T-helper 9 cell (primary cell): ENCODE data around the gene TRAPPC1.

ENCODE experiments used
- DNase-seq: peaks from one replicate; pipeline ENCODE4 v3.0.0-alpha.2; 2020

TRAPPC1 gene

DNA sequence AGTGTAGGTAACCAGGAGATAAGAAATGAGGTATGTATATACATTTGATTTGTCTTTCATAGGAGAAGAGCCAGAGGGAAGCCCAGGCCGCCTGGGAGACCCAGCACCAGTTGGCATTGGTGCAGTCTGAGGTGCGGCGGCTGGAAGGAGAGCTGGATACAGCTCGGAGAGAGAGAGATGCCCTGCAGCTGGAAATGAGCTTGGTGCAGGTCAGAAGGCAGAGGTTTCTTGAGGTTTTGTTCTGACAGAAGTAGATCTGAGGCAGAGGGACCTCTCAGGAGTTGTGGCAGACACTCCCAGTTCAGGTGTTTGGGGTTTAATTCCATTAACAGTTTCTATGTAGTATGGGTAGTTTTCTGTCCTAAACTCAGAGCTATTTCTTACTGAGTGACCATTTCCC is 8.3 kb upstream of the TRAPPC1 start:
- no peak for DNase-seq

DNA sequence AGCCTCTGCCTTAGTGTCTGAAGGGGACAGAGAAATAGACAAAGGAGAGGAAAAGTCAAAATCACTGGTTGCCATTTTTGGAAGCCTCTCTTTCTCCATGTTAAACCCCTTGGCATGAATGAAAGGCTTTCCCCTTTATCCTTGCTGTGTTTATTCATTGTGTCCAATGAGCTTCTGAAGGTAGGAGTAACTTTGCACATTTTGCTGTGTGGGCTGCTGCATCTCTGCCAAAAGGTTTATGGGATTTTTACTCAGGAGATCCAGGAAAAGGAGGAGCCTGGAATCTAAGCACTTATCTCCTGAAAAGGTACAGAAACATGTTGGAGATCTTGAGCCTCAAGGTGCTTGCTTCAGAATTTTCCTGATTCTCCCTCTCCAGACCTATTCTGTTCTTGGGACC is 4.1 kb upstream of the TRAPPC1 start:
- no peak for DNase-seq

DNA sequence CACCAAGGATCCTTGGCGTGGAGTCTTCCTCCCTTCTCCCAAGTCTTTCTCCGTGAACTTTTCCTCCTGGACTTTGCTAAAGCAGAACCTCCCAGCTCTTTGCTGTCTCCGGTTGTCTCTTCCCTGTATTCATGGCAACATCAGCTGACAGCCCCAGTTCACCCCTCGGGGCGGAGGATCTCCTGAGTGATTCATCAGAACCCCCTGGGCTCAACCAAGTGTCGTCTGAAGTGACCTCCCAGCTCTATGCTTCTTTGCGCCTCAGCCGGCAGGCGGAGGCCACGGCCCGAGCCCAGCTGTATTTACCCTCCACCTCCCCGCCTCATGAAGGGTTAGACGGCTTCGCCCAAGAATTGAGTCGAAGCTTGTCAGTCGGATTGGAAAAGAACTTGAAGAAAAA is 1.2 kb upstream of the TRAPPC1 start:
- no peak for DNase-seq

DNA sequence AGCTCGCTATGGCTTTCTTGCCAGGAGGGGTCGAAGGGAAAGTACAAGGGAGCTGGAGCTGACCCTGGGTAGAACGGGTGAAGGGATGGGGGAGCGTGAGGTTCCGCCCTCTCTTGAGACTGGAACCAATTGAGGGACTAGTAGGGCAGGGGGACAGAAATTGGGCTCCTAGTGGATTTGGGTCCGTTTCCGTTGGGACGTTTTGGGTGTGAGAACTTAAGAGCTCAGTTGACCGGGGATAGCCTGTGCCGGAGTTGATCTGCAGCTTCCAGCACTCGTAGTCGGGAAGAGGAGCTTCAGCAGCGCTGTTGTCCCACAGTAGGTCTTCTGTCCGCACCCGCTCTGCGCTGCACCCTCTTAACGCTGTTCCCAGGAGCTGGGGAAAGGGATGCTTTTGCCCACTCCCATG is 741 bp upstream of the TRAPPC1 start:
- no peak for DNase-seq

DNA sequence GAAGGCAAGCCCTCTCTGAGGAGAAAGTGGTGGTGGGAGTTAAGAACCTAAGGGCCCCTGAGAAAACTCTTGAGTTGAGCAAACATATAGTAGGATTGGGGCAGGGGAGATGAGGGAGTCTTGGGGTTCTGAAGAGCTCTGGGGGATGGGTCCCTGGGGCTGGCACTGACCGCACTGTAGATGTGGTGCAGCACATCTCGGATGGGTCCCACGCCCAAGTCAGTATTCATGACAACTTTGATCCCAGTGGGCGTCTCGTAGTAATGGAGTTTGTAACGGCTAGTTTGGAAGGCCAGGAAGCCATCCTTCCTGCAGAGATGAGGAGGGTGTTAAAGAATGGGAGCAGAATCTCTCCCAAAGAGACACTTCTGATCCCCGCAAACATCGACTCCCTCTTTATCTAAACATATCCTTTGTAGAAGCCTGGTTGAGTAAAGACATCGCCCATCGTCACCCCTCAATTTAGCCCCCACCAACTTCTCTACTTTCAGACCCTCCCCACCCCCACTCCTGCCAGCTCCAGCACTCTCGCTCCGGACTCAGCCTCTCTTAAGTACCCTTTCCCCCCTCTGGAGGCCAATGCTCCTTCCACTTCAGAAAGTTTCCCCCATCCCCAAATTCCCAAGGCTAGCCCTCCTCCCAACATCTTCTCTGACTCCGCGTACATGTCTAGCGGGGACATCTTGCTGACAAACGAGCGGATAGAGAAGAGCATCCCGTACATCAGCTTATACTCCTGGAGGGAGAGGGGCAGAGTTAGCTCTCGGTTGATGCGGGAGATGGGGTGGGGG is 710 bp downstream of the TRAPPC1 start:
- DNase-seq: no peak

DNA sequence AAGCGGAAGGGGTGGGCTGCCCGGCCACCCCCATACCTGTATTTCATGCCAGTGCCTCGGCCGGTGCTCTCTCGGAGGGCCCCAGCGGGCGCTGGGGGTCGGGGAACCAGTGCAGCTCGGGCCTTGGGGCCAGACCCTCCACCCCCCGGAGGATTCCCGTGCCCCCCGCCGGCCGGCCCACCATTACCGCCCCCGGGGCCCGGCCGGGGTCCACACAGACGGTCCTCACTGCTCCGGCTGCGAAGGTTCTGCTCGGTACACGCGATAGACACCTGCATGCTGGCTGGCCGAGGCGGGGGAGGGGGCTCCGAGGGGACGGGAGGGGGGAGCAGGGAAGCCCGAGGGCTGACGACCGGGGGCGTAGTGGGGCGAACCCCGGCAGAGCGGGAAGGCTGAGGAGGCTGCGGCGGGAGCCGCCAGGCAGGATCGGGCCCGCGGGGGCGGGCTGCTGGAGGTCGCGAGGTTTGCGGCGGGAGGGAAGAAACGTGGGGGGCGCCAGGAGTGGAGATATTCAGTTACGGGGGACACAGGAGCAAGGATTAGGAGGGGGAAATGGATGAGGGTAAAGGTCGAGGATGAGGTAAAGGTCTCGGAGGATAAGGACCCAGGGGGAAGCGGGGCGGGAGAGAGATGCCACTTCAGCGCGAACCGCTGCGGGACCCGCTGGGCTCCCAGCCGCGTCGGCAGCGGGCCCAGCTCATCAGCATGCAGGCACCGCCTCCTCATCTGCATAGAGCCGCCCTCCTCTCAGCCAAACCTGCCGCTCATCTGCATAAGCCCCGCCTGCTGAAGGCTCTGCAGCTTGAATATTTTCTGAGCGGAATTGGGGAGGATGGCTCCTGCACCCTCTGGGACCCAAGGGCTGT is 2.4 kb downstream of the TRAPPC1 start, which contains the start of gene KCNAB3:
KCNAB3 (minus strand) TSS at position 699 of the 866 bp plus-strand sequence; CDS start at position 278, 421 bp downstream.
- DNase-seq: peak; percentile 60

DNA sequence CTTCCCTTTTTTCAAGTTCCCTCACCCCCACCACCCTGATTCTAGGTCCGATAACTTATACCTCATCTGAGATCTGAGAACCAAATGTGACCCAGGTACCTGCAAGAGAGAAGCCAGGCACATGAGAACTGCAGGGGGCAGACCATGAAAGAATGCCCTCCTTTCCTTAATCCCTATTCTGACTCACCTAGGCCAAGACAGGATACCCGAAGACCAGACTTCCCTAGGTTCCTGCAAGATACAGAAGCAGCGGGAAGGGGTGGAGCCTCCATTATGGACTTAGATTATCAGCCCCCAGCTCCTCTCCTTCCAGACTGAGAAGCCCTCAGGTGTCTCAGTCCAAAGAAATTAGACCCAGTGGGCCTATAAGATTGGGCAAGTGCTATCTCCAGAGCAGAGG is 4.2 kb downstream of the TRAPPC1 start:
- no peak for DNase-seq

DNA sequence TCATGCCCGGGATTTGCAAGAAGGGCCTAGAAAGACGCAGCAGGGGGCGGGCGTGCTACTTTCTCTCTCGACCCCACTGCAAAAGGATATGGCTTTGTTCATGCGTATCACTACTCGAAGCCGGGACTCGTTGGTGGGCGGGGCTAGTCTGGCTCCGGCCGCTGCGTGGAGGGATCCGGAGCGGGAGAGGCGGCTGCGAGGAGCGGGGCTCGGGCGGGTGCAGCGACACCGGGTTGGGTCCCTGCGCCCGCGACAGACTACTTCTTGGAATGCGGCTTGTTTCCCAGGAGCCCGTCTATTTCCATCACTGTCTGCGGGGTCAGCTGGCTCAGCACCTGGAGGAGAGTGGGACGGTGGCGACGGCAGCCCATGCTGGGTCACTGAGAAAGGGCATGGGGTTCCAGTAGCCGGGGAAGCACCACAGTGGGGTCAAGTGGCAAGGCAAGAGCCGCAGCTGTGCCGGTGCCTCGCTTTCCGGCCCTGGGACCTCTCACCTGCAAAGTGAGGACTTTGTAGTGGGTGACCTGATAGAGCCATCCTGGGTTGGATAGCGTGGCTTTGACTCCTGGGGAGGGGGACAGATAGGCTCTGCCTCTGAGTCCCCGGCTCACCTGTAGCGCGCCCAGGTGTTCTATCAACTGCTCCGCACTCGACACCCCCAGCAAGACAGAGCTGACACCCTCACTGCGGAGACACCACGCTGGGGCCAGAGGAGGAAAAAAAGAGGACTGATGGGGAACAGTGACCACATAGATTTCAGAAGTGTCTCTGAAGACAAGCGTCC is 8.7 kb downstream of the TRAPPC1 start:
- DNase-seq: peak; percentile 72

DNA sequence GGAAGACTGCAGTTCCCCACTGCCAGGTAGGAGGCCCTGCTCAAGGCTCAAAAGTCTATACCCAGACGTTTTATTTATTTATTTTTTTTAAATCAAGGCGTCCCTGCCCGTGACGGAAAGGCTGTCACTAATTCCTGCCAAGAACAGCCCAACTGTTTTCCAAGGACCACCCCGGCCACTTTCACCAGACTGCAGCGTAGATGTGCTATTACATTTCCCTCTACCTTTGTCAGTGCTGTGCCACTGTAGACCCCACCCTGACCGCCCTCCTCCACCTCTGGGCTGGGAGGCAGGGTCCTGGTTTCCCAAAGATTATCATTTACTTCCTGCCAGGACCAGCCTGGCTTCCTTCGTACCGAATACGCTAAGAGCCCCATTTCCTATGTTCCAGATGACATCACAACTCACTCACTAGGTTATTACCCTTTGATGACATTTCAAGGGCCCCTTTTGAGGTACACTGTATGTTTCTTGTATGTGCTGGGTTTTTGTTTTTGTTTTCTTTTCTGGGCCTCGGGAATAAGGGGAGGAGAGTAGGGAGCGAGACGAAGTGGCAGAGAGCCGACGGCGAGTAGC is 9.4 kb downstream of the TRAPPC1 start:
- DNase-seq: no peak

DNA sequence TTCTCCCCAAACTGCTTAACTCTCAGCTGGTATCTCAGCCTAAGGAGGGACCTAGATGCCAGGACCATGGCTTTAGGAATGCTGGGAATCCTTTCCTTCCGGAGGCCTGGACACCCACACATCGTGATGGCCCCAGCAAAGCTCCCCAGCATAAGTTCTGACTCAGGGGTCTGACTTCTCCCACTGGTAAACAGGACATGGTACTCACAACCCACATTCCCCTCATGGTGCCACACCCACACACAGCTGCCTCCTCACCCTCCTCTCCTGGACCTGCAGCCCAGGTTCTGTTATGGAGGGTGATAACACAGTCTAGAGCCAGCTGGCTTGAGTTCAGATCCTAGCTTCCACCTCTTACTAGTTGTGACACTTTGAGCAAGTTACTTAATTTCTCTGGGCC is 14.9 kb downstream of the TRAPPC1 start:
- DNase-seq: no peak

DNA sequence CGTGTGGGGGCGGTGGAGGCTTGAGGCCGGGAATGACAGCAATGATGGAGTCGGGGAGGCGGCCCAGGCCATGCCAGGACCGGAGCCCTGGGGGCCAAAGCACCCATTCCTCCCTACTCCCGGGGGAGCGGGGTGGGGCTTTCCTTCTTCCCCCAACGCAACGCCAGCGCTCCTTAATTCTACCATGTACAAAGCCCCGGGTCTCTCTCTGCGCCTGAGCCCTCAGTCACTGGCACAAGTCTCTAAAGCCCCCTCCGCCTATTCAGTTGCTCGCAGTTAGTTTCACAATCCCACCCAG is 15.4 kb downstream of the TRAPPC1 start:
- no peak for DNase-seq

DNA sequence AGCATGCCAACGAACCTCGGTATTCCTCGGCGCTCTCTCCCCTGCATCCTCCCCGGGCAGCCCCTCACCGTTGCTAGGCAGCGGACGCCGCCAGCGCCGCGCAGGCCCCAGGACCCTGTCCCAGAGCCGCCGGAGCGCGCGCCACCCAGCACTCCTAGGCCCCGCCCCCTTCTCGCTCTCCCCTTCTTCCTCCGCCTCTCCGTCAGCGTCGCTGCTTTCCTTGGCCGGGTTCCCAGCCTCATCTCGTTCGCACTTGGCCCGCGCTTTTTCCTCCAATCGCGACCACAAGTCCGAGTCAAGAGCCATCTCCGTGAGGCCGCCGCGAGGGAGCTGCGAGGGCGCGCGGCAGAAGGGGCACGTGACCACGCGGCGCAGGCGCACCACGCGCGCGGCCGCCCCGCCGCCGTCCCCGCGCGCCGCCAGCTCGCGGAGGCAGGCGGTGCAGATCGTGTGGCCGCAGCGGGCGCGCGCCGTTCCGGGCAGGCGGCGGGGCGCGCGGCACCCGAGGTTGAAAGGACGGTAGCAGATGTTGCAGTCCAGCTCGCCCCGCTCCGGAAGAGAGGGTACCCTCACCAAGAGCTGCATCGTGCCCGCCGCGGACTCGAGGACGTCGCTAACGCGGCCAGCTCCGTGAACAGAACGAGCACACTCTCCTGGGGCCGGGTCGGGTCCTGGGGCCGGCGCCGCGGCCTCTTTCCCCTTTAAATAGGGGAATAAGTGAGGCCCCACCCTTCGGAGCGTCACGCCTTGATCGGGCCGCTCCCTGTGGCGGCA is 15.9 kb downstream of the TRAPPC1 start, which contains the start of gene RNF227:
RNF227 (minus strand) TSS at position 679 of the 774 bp plus-strand sequence; CDS start at position 585, 94 bp downstream.
- peak; percentile 72 for DNase-seq

DNA sequence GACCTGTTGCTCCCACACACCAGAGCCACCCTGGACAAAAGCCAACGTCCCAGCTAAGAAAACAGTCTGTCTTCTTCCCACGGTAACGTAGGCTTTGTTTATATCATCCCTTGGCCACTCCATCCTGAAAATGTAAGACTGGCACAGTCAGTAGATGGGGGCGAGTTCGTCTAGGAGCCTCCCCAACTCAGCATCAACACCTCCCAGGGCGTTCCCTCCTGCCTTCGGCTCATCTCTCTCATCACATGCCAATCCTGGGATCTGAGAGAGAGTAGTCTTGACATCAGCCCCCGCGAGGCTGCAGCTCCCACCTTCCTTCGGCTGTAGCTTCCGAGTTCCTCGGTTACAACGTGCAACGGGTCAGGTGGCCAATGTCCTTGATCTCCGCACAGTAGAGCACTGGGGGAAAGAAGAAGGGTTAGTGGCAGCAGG is 16.6 kb downstream of the TRAPPC1 start:
- DNase-seq: no peak

DNA sequence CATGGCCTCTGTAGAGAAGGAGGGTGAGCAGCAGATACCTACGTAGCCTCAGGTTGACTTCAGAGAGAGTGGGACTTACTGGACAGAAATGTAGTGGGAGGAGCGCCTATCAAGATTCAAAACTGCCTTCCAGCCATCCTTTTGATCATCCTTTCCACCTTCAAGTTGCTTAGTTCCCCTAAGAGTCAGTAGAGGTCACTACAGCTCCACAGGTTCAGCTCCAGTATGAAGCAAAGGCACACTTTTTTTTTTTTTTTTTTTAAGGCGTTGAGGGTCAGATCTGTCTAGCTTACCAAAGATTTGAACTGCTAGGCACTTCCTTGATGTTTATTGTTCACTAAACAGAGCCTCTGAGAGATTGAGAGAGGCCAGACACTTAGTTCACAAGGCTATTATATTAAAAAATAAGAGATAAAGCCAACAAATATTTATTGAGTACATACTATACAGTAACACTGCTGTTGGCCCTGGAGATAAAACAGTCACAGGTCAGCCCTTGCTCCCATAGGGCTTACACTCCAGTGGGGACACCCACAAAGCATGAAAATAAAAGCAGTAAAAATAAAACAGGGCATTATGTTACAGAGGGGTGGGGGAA is 18.7 kb downstream of the TRAPPC1 start:
- no peak for DNase-seq

DNA sequence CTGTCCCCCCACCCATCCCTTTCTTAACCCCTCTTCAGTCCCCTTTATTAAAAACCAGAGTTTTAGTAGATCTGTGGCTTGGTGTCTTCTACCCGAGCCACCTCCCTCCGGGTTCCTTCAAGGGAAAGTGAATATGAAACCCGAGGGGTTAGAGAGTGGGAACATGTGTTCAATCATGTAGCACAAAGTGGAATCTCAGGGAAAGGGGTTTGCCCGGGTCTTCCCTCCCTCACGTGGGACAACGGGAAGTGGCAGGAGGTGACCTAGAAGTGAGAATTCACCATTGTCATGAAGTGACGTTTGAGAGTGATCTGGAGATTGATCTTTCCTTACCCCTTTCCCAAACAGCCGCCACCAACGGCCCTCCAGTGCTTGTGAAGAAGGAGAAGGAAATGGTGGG is 20.6 kb downstream of the TRAPPC1 start:
- DNase-seq: no peak

DNA sequence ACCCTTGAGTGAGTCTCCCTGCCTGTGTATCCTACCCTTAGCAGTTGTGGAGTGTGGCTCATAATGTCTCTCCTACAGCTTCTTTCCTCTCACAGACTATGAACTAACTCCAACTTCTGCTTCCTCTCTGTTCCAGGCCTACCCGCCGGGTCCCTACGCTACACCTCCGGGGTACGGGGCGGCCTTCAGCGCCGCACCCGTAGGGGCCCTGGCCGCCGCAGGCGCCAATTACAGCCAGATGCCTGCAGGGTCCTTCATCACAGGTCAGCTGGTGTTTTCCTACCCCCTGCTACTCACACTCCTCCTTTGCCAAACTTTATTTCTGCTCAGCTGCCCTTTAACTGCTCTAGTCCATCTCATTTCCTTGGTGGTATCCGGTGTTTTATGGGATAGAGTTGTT is 21.0 kb downstream of the TRAPPC1 start:
- no peak for DNase-seq

DNA sequence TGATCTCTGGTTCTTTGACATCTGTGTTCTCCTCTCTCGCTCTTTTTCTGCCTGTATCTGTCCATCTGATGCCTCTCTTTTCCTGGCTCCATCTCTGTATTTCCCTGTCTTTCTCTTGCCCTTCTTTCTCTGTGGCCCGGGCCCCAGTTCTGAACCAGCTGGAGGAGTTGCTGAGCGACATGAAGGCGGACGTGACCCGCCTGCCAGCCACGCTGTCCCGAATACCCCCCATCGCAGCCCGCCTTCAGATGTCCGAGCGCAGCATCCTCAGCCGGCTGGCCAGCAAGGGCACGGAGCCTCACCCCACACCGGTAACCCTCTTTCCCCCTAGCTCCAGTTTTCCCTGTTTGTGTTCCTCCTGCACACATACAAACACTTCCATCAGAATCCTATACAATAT is 21.5 kb downstream of the TRAPPC1 start:
- no peak for DNase-seq

DNA sequence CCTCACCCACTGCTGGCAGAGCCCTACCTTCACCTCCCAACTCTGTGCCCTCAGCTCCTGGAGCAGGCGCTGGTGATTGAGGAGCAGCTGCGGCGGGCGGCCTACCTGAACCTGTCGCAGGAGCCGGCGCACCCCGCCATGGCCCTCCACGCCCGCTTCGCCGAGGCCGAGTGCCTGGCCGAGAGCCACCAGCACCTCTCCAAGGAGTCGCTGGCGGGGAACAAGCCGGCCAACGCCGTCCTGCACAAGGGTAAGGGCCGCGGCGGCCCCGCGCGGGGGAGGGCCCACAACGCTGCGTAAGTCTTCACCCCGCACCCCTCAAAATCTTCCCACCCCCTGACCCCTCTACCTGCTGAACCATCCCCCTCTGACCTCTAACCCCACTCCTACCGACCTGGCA is 22.7 kb downstream of the TRAPPC1 start:
- no peak for DNase-seq

DNA sequence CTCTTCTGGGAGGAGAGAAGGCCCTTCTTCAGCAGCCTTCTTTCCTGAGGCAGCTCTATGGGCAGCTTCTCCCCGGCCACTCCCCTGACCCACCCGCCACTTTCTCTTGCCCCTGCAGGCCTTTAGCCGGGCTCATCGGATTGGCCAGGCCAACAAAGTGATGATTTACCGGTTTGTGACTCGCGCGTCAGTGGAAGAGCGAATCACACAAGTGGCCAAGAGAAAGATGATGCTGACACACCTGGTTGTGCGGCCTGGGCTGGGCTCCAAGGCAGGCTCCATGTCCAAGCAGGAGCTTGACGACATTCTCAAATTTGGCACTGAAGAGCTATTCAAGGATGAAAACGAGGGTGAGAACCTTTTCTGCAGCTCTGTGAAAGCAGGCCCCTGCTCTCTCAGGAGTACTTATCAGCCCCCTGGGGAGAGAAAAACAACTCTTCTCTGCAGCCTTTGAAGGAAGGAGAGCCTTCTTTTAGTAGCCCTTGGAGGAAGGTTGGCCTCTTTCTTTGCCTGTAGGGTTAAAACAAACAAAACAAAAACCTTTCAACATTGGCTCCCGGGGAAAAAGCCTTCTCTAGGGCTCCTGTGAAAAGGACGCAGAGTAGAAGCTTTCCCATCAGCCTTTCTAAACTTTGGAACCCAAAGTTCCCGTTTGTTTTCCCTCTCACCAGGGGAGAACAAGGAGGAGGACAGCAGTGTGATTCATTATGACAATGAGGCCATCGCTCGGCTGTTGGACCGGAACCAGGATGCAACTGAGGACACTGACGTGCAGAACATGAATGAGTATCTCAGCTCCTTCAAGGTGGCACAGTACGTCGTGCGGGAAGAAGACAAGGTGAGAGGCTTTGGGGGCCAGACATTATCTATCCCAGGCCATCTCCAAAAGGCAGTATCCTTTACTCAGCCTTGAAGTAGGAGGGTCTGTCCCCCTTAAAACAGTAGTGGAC is 28.3 kb downstream of the TRAPPC1 start:
- no peak for DNase-seq

DNA sequence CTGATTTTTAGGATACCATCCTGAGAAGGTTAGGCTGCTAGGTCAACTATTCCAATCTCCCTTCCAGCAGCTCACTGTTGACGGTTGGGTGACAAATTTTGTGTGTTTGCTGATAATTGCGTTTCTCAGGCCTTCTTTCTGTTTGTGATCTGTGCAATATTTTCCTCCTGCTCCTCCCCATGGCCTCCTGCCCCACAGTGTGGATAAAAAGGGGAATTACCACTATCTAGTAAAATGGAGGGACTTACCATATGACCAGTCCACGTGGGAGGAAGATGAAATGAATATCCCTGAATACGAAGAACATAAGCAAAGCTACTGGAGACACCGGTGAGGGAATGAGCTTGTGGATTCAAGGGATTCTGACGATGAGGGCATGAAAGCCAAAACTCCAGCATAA is 34.0 kb downstream of the TRAPPC1 start:
- no peak for DNase-seq
